Liver (tissue), 9 donors: Measurements from ENCODE around the gene ZFP62. TPM values are rescaled to one million over a fixed set of nuclear protein-coding genes. Genes with fewer than 3 reads are reported as not detected.

ENCODE experiments used
- DNase-seq: peaks from one replicate; pipeline ENCODE4 v3.0.0-alpha.2; 2017; ENCODE audit warnings: low spot score
- H3K27ac ChIP-seq, 2 donors: one replicate each; pipeline ENCODE4 v1.7.0; 2013; ENCODE audit warnings: inconsistent platforms in 2 of 2, low read length in 2 of 2, control low read depth in 1 of 2, low read depth in 1 of 2, mild to moderate bottlenecking in 1 of 2
- H3K27me3 ChIP-seq, 4 donors: one replicate each; pipeline versions ENCODE4 v1.6.1 to v1.7.0; 2013; ENCODE audit warnings: low read length in 3 of 4, inconsistent platforms in 1 of 4, mild to moderate bottlenecking in 1 of 4, moderate library complexity in 1 of 4; ENCODE audit not compliant: control insufficient read depth in 4 of 4, insufficient read depth in 4 of 4
- H3K36me3 ChIP-seq, 4 donors: one replicate each; pipeline versions ENCODE4 v1.6.1 to v1.7.0; 2013; ENCODE audit warnings: low read length in 3 of 4, mild to moderate bottlenecking in 3 of 4, low read depth in 1 of 4, moderate library complexity in 1 of 4; ENCODE audit not compliant: control insufficient read depth in 4 of 4, insufficient read depth in 3 of 4
- H3K4me1 ChIP-seq, 4 donors: one replicate each; pipeline versions ENCODE4 v1.6.1 to v1.7.0; 2013; ENCODE audit warnings: low read length in 3 of 4, mild to moderate bottlenecking in 3 of 4, moderate library complexity in 1 of 4; ENCODE audit not compliant: control insufficient read depth in 4 of 4, insufficient read depth in 4 of 4
- H3K4me3 ChIP-seq, 3 donors: one replicate each; pipeline versions ENCODE4 v1.6.1 to v1.7.0; 2013; ENCODE audit warnings: low read length in 3 of 3, control low read depth in 1 of 3, low read depth in 1 of 3, mild to moderate bottlenecking in 1 of 3
- H3K9ac ChIP-seq, 2 donors: one replicate each; pipeline ENCODE4 v1.7.0; 2013; ENCODE audit warnings: low read length in 2 of 2, mild to moderate bottlenecking in 2 of 2, moderate library complexity in 2 of 2, control low read depth in 1 of 2, low read depth in 1 of 2
- H3K9me3 ChIP-seq, 4 donors: one replicate each; pipeline versions ENCODE4 v1.6.1 to v1.7.0; 2013; ENCODE audit warnings: low read length in 3 of 4; ENCODE audit not compliant: control insufficient read depth in 4 of 4
- ATF3 ChIP-seq: IDR thresholded peaks from 2 replicates; pipeline ENCODE4 v1.6.1; 2016; ENCODE audit warnings: antibody characterized with exemption
- CTCF ChIP-seq: fragments of 150-350 bp; IDR thresholded peaks from 2 replicates; pipeline ENCODE4 v1.5.1; 2017; ENCODE audit warnings: improper control_type of control experiment, low read depth, low read length; ENCODE audit not compliant: missing input control
- EGR1 ChIP-seq, 2 donors: IDR thresholded peaks; 2 replicates each; pipeline ENCODE4 v1.6.1; 2016 to 2018; ENCODE audit warnings: antibody characterized with exemption in 2 of 2, low read depth in 2 of 2
- FOXA1 ChIP-seq: IDR thresholded peaks from 2 replicates; pipeline ENCODE4 v1.6.1; 2016; ENCODE audit warnings: antibody characterized with exemption
- FOXA2 ChIP-seq: IDR thresholded peaks from 2 replicates; pipeline ENCODE4 v1.6.1; 2016; ENCODE audit warnings: antibody characterized with exemption
- GABPA ChIP-seq, 2 donors: IDR thresholded peaks in 1 of 2; conservative IDR thresholded peaks in 1 of 2; 2 replicates each; pipeline ENCODE4 v1.6.1; 2016; ENCODE audit warnings: antibody characterized with exemption in 2 of 2, mild to moderate bottlenecking in 1 of 2, moderate library complexity in 1 of 2
- HNF4A ChIP-seq, 2 donors: conservative IDR thresholded peaks; 2 replicates each; pipeline ENCODE4 v1.6.1; 2016; ENCODE audit warnings: antibody characterized with exemption in 2 of 2, mild to moderate bottlenecking in 2 of 2
- HNF4G ChIP-seq: IDR thresholded peaks from 2 replicates; pipeline ENCODE4 v1.6.1; 2016; ENCODE audit warnings: antibody characterized with exemption
- JUND ChIP-seq, 2 donors: IDR thresholded peaks; 2 replicates each; pipeline ENCODE4 v1.6.1; 2016; ENCODE audit warnings: antibody characterized with exemption in 2 of 2
- NR2F2 ChIP-seq: IDR thresholded peaks from 2 replicates; pipeline ENCODE4 v1.6.1; 2016; ENCODE audit warnings: antibody characterized with exemption
- RAD21 ChIP-seq, 2 donors: IDR thresholded peaks; 2 replicates each; pipeline ENCODE4 v1.6.1; 2016; ENCODE audit warnings: antibody characterized with exemption in 2 of 2, mild to moderate bottlenecking in 2 of 2
- SP1 ChIP-seq: IDR thresholded peaks from 2 replicates; pipeline ENCODE4 v1.6.1; 2018; ENCODE audit warnings: antibody characterized with exemption, mild to moderate bottlenecking
- TAF1 ChIP-seq: conservative IDR thresholded peaks from 2 replicates; pipeline ENCODE4 v1.6.1; 2016; ENCODE audit warnings: antibody characterized with exemption, mild to moderate bottlenecking
- YY1 ChIP-seq: IDR thresholded peaks from 2 replicates; pipeline ENCODE4 v1.6.1; 2016; ENCODE audit warnings: antibody characterized with exemption, mild to moderate bottlenecking
- ZBTB33 ChIP-seq: IDR thresholded peaks from 2 replicates; pipeline ENCODE4 v1.6.1; 2016; ENCODE audit warnings: antibody characterized with exemption
- WGBS: extraction: QIAGEN DNeasy Blood & Tissue Kit; methylation state at CpG from one replicate; pipeline ENCODE4 v1.1.7; 2013; 5-methylcytosine and 5-hydroxymethylcytosine counted together
- polyA plus RNA-seq, 2 donors: library from polyadenylated mRNA; stranded (reverse) in 1 of 2; unstranded in 1 of 2; fragments of 200-250 nt in 1 of 2; fragments of >200 nt in 1 of 2; fragmentation: Nextera tagmentation in 1 of 2; extraction: Ambion mirVana in 1 of 2; gene quantifications; one replicate each; pipeline versions ENCODE4 v1.2.1 to v1.2.3, GENCODE V29; 2013 to 2015
- total RNA-seq, 2 donors: library from RNA; depleted of rRNA; stranded (reverse); fragments of >200 nt; gene quantifications; one replicate each; pipeline ENCODE4 v1.2.3, GENCODE V29; 2014
- TF ChIP-seq, protein P1 (sequence below): IDR thresholded peaks from 2 replicates; pipeline ENCODE4 v1.6.1; 2016; ENCODE audit warnings: antibody characterized with exemption
- TF ChIP-seq, protein P2 (sequence below): IDR thresholded peaks from 2 replicates; pipeline ENCODE4 v1.6.1; 2016; ENCODE audit warnings: antibody characterized with exemption, mild to moderate bottlenecking
- donor health status: healthy.
- donor health status: healthy.
- donor health status: healthy.
- donor health status: healthy.
- donor health status: healthy.

Gene ZFP62
- total and polyA plus RNA-seq, 4 donors = 3.4 to 8.8 (median 5.7) TPM

GRCh38 chr5:180873615-180874520 lies 12.8 kb upstream of the ZFP62 start (continued):
- no peak for TF ChIP-seq JUND (IDR thresholded peaks at IDR 0.05)
- TF ChIP-seq SP1 = no peak
- TF ChIP-seq HNF4A (conservative IDR thresholded peaks at IDR 0.05) = no peak
- no peak for TF ChIP-seq RAD21 (IDR thresholded peaks at IDR 0.05)
- no peak for TF ChIP-seq ZBTB33
- no peak for TF ChIP-seq GABPA (IDR thresholded peaks at IDR 0.05 in 1 of 2, conservative IDR thresholded peaks at IDR 0.05 in 1 of 2)
- no peak for TF ChIP-seq NR2F2

DNA sequence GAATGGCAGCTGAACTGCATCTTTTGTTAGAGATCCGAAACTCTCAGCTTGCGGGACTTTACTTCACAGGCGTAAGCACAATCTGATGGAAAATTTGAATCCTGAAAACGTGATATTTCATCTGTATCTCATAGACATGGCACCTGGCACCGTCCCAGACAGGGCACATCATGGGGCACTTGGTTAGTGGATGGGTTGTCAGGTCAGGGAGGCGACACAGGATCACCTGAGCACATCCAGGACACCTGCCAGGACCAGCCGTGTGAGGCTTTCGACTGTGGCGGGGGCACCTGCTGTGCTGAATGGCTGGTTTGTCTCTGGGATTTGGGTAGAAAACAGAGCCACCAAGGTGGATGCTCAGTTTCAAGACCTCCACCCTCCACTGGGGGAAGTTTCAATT lies 11.3 kb upstream of the ZFP62 start:
- DNase-seq = no peak
- TF ChIP-seq RAD21 (IDR thresholded peaks at IDR 0.05) = no peak
- no peak for TF ChIP-seq CTCF
- no peaks in the 10 kb centered on the region for H3K27me3 ChIP-seq
- H3K27ac ChIP-seq = no peak overlapping the region
- no peak overlapping the region for H3K4me3 ChIP-seq
- H3K4me1 ChIP-seq = no peaks in the 10 kb centered on the region
- H3K36me3 ChIP-seq = no peaks in the 10 kb centered on the region
- H3K9ac ChIP-seq = no peak overlapping the region
- H3K9me3 ChIP-seq = no peaks in the 10 kb centered on the region
- WGBS = 86% methylated on average over 9 of the region's 9 CpGs

DNA sequence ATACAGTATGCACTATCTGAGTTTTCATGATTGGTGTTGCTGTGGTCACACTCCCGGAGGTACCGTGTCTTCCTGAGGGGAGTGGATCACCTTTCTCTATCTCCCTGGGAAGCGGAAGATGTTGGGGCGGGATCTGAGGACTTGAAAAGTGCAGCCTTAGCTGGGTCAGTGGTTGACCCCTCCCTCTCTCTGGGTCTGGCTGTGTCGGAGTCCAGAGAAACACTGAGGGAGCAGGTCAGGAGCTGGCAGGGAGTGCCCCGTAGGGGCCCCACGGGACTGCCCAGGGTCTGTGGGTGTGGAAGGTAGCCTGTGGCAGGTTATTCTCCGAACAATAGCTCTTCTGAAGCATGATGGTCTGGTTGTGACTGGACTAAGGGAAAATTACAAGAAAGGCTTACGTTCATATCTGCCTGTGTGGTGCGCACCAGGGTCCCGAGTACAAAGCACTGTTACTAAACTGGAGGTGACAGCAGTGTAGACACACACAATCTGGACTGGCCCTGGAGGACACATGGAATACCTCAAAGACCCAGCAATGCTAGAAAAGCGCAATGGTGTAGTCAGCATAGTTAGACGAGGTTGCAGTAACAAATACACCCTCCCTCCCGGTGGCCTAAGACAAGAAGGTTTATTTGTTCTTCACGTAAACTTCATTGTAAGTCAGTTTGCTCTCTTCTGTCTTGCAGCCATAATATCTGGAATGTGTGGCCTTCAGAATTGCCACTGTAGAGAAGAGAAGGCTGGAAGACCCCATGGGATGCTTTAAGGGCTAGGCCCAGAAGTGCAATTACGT lies 9.4 kb upstream of the ZFP62 start:
- Histone ChIP-seq H3K36me3 (no peaks in the 10 kb centered on the region), H3K4me1 (peaks cover 0 to 3% (median 0%) of the 10 kb centered on the region in 4 donors), H3K9ac (no peak overlapping the region), H3K27ac (no peak overlapping the region), H3K9me3 (no peaks in the 10 kb centered on the region), H3K4me3 (no peak overlapping the region), H3K27me3 (no peaks in the 10 kb centered on the region)
- no peak for TF ChIP-seq FOXA1
- TF ChIP-seq FOXA2 = no peak
- TF ChIP-seq GABPA (IDR thresholded peaks at IDR 0.05 in 1 of 2, conservative IDR thresholded peaks at IDR 0.05 in 1 of 2) = no peak
- no peak for TF ChIP-seq HNF4G
- TF ChIP-seq, protein P1, sequence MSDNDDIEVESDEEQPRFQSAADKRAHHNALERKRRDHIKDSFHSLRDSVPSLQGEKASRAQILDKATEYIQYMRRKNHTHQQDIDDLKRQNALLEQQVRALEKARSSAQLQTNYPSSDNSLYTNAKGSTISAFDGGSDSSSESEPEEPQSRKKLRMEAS = no peak
- no peak for TF ChIP-seq ZBTB33
- TF ChIP-seq, protein P2, sequence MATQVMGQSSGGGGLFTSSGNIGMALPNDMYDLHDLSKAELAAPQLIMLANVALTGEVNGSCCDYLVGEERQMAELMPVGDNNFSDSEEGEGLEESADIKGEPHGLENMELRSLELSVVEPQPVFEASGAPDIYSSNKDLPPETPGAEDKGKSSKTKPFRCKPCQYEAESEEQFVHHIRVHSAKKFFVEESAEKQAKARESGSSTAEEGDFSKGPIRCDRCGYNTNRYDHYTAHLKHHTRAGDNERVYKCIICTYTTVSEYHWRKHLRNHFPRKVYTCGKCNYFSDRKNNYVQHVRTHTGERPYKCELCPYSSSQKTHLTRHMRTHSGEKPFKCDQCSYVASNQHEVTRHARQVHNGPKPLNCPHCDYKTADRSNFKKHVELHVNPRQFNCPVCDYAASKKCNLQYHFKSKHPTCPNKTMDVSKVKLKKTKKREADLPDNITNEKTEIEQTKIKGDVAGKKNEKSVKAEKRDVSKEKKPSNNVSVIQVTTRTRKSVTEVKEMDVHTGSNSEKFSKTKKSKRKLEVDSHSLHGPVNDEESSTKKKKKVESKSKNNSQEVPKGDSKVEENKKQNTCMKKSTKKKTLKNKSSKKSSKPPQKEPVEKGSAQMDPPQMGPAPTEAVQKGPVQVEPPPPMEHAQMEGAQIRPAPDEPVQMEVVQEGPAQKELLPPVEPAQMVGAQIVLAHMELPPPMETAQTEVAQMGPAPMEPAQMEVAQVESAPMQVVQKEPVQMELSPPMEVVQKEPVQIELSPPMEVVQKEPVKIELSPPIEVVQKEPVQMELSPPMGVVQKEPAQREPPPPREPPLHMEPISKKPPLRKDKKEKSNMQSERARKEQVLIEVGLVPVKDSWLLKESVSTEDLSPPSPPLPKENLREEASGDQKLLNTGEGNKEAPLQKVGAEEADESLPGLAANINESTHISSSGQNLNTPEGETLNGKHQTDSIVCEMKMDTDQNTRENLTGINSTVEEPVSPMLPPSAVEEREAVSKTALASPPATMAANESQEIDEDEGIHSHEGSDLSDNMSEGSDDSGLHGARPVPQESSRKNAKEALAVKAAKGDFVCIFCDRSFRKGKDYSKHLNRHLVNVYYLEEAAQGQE = no peak
- no peak for TF ChIP-seq TAF1
- no peak for TF ChIP-seq HNF4A (conservative IDR thresholded peaks at IDR 0.05)
- no peak for TF ChIP-seq EGR1 (IDR thresholded peaks at IDR 0.05; ENCODE audit: low read depth in 2 of 2)
- no peak for TF ChIP-seq NR2F2
- TF ChIP-seq ATF3 = no peak
- no peak for TF ChIP-seq YY1
- no peak for TF ChIP-seq JUND (IDR thresholded peaks at IDR 0.05)
- TF ChIP-seq SP1 = no peak
- no peak for TF ChIP-seq RAD21 (IDR thresholded peaks at IDR 0.05)
- WGBS = 81% methylated on average over 16 of the region's 16 CpGs
- DNase-seq = no peak
